ENCODE data around the gene NUDT3. TPM values are rescaled to one million over a fixed set of nuclear protein-coding genes. Genes with fewer than 3 reads are reported as not detected.

The NUDT3 gene
- total and polyA plus RNA-seq, 9 of the 15 experiments (the other 6 are each of a cell fraction or from before 2014, with no cell fraction given) = 5.4 to 81.2 (median 56.4) TPM

- no peak for TF ChIP-seq C11orf30 (IDR thresholded peaks at IDR 0.05; ENCODE audit: low read depth)
- TF ChIP-seq DMBX1 (CRISPR knock-in tag; IDR thresholded peaks at IDR 0.05; ENCODE audit: borderline replicate concordance) = peak; percentile 66; the same call in 1 of the 2 replicates
- no peak for TF ChIP-seq PHTF2 (CRISPR knock-in tag; IDR thresholded peaks at IDR 0.05)
- TF ChIP-seq MLLT1 (IDR thresholded peaks at IDR 0.05) = no peak; a peak in 1 of 4 replicates
- TF ChIP-seq STAG1 (CRISPR knock-in tag; IDR thresholded peaks at IDR 0.05; ENCODE audit: borderline replicate concordance) = no peak
- no peak for TF ChIP-seq ZNF143 (CRISPR knock-in tag; IDR thresholded peaks at IDR 0.05)
- TF ChIP-seq GABPB2 (CRISPR knock-in tag; conservative IDR thresholded peaks at IDR 0.05) = no peak
- no peak for TF ChIP-seq HOXB6 (CRISPR knock-in tag; IDR thresholded peaks at IDR 0.05; ENCODE audit: borderline replicate concordance)
- TF ChIP-seq CEBPZ (IDR thresholded peaks at IDR 0.05; ENCODE audit: borderline replicate concordance, low read depth, low read length) = no peak
- peak; percentile 45; the same call in 1 of the 2 replicates for TF ChIP-seq ZNF511 (CRISPR knock-in tag; IDR thresholded peaks at IDR 0.05)
- TF ChIP-seq SAP30 (IDR thresholded peaks at IDR 0.05; ENCODE audit: borderline replicate concordance, insufficient read depth, low read depth, low read length, poor library complexity, severe bottlenecking) = peak; percentile 36
- no peak for TF ChIP-seq YBX1 (IDR thresholded peaks at IDR 0.05)
- TF ChIP-seq SUPT5H (IDR thresholded peaks at IDR 0.05) = no peak; the same call in 1 of the 2 replicates
- no peak for TF ChIP-seq THRAP3 (IDR thresholded peaks at IDR 0.05; ENCODE audit: borderline replicate concordance)
- TF ChIP-seq DPF2 (IDR thresholded peaks at IDR 0.05) = no peak; the same call in 1 of the 2 replicates
- TF ChIP-seq ATF4 (CRISPR knock-in tag; IDR thresholded peaks at IDR 0.05) = no peak
- TF ChIP-seq POU5F1 (IDR thresholded peaks at IDR 0.05; ENCODE audit: borderline replicate concordance, low read depth, low read length, partially characterized antibody) = no peak
- no peak for TF ChIP-seq ELF1 (tag; IDR thresholded peaks at IDR 0.05)
- no peak for TF ChIP-seq BRD9 (IDR thresholded peaks at IDR 0.05; ENCODE audit: low read depth, partially characterized antibody)
- TF ChIP-seq EP300 (IDR thresholded peaks at IDR 0.05; ENCODE audit: low read length) = no peak
These were observed 67.6 kb downstream of the NUDT3 start (continued) for GRCh38 chr6:34324738-34325444.
